GM23338 (cell line): Measurements from ENCODE around the gene PLXNC1. TPM values are rescaled to one million over a fixed set of nuclear protein-coding genes. Genes with fewer than 3 reads are reported as not detected.

ENCODE experiments used
- ATAC-seq: fragments of 200-7000 bp; cut with Tn5 transposase; 3 replicates; pipeline ENCODE4 v1.9.1; 2020
- DNase-seq: peaks from one replicate; pipeline ENCODE4 v3.0.0-alpha.2; 2015; ENCODE audit warnings: low spot score
- H2AFZ ChIP-seq: fragments of 200-600 bp; sonication (generic); 2 replicates; pipeline ENCODE4 v1.8.0; 2016; ENCODE audit warnings: antibody characterized with exemption, mild to moderate bottlenecking, moderate library complexity
- H3F3A ChIP-seq: fragments of 200-600 bp; sonication (generic); replicated peaks from 2 replicates; pipeline ENCODE4 v1.8.0; 2017; ENCODE audit warnings: antibody characterized with exemption, mixed run types, low read depth
- H3K27ac ChIP-seq: fragments of 200-600 bp; sonication (generic); 2 replicates; pipeline ENCODE4 v1.6.1; 2016; ENCODE audit warnings: low read depth
- H3K27me3 ChIP-seq: fragments of 200-600 bp; sonication (generic); 2 replicates; pipeline ENCODE4 v1.8.0; 2016; ENCODE audit warnings: mild to moderate bottlenecking, mixed run types, moderate library complexity; ENCODE audit not compliant: insufficient read depth
- H3K36me3 ChIP-seq: fragments of 200-600 bp; sonication (generic); 2 replicates; pipeline ENCODE4 v1.8.0; 2016; ENCODE audit warnings: mild to moderate bottlenecking; ENCODE audit not compliant: insufficient read depth
- H3K4me1 ChIP-seq: fragments of 200-600 bp; sonication (generic); 2 replicates; pipeline ENCODE4 v1.8.0; 2016; ENCODE audit warnings: mild to moderate bottlenecking, moderate library complexity; ENCODE audit not compliant: insufficient read depth
- H3K4me2 ChIP-seq: fragments of 200-600 bp; sonication (generic); 2 replicates; pipeline ENCODE4 v1.7.1; 2017; ENCODE audit warnings: mixed run types
- H3K4me3 ChIP-seq: fragments of 200-600 bp; sonication (generic); 2 replicates; pipeline ENCODE4 v1.6.1; 2016; ENCODE audit warnings: mixed run types
- H3K79me2 ChIP-seq: fragments of 200-600 bp; sonication (generic); replicated peaks from 2 replicates; pipeline ENCODE4 v1.8.0; 2017; ENCODE audit warnings: mild to moderate bottlenecking; ENCODE audit not compliant: insufficient read depth
- H3K9me2 ChIP-seq: fragments of 200-600 bp; sonication (generic); 2 replicates; pipeline ENCODE4 v1.8.0; 2017; ENCODE audit not compliant: insufficient read depth
- H4K20me1 ChIP-seq: fragments of 200-600 bp; sonication (generic); replicated peaks from 2 replicates; pipeline ENCODE4 v1.8.0; 2017; ENCODE audit warnings: mild to moderate bottlenecking; ENCODE audit not compliant: insufficient read depth
- H3K27ac Mint-ChIP-seq: 2 replicates; pipeline ENCODE4 v1.8.0; 2020; ENCODE audit warnings: inconsistent platforms, mild to moderate bottlenecking, moderate library complexity, mixed read lengths
- H3K27me3 Mint-ChIP-seq: 3 replicates; pipeline ENCODE4 v1.8.0; 2022; ENCODE audit warnings: low read depth, mild to moderate bottlenecking, moderate library complexity, mixed read lengths, inconsistent platforms; ENCODE audit not compliant: insufficient read depth, poor library complexity
- H3K36me3 Mint-ChIP-seq: 3 replicates; pipeline ENCODE4 v1.8.0; 2021; ENCODE audit warnings: low read depth, mild to moderate bottlenecking, inconsistent platforms, moderate library complexity, mixed read lengths
- H3K4me1 Mint-ChIP-seq: 3 replicates; pipeline ENCODE4 v1.8.0; 2020; ENCODE audit warnings: mild to moderate bottlenecking, inconsistent platforms, mixed read lengths
- H3K4me3 Mint-ChIP-seq: 3 replicates; pipeline ENCODE4 v1.8.0; 2021; ENCODE audit warnings: moderate library complexity, mild to moderate bottlenecking, inconsistent platforms, mixed read lengths
- H3K9me3 Mint-ChIP-seq: 3 replicates; pipeline ENCODE4 v1.8.0; 2020; ENCODE audit warnings: moderate library complexity, mild to moderate bottlenecking, inconsistent platforms, mixed read lengths
- EZH2phosphoT487 ChIP-seq: fragments of 200-600 bp; sonication (generic); IDR thresholded peaks from one replicate; pipeline ENCODE4 v1.8.1; 2018; ENCODE audit warnings: antibody characterized with exemption; ENCODE audit not compliant: unreplicated experiment
- JUNB ChIP-seq: IDR thresholded peaks from one replicate; pipeline ENCODE4 v1.6.1; 2016; ENCODE audit warnings: antibody characterized with exemption; ENCODE audit not compliant: unreplicated experiment
- POLR2AphosphoS5 ChIP-seq: IDR thresholded peaks from 2 replicates; pipeline ENCODE4 v1.6.1; 2016; ENCODE audit warnings: antibody characterized with exemption, low read depth
- ZNF114 ChIP-seq: fragments of 250-450 bp; sonication (Bioruptor Pico); IDR thresholded peaks from 2 replicates; pipeline ENCODE4 v1.5.0; 2020; ENCODE audit warnings: mild to moderate bottlenecking, moderate library complexity
- polyA plus RNA-seq: library from polyadenylated mRNA; unstranded; fragments of >200 nt; fragmentation: Nextera tagmentation; extraction: Ambion mirVana; gene quantifications from 2 replicates; pipeline ENCODE4 v1.2.1, GENCODE V29; 2016
- total RNA-seq: library from RNA; depleted of rRNA; stranded (reverse); fragments of >200 nt; shearing (Covaris generic); gene quantifications from 2 replicates; pipeline ENCODE4 v1.2.3, GENCODE V29; 2014
- TF ChIP-seq, protein P1 (sequence below): IDR thresholded peaks from one replicate; pipeline ENCODE4 v1.6.1; 2018; ENCODE audit warnings: antibody characterized with exemption; ENCODE audit not compliant: unreplicated experiment
- TF ChIP-seq, protein P2 (sequence below), 2 experiments: fragments of 200-600 bp in 1 of 2; sonication (generic) in 1 of 2; conservative IDR thresholded peaks; 2 replicates each; pipeline versions ENCODE4 v1.5.1 to v1.6.1; 2016 to 2017; ENCODE audit warnings: antibody characterized with exemption in 2 of 2, low read depth in 2 of 2, mild to moderate bottlenecking in 2 of 2, moderate library complexity in 1 of 2
- TF ChIP-seq, protein P3 (sequence below): IDR thresholded peaks from 2 replicates; pipeline ENCODE4 v1.6.1; 2016; ENCODE audit warnings: antibody characterized with exemption

The PLXNC1 gene
- total and polyA plus RNA-seq, 2 experiments from 2014 or later, result 1.9 to 6.5 TPM

DNA sequence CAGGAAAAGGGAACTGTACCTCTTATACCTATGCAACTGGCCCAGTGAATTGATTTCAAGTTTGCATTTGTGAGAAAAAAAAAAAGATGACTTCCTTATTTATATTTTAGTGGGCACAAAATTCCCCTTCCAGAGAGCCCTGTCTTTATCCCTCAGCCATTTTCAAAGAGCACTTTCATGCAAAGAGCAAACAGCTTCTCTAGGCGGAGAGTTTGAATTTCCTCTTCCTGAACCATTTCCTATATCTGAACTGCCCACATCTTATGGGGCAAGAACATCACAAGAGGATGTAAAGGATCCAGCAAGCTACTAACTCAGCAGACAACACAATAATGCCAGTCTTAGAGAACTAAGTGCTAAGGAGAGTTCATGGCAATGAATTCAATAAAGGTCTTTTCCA is 22.3 kb upstream of the PLXNC1 start (continued):
- TF ChIP-seq, protein P1, sequence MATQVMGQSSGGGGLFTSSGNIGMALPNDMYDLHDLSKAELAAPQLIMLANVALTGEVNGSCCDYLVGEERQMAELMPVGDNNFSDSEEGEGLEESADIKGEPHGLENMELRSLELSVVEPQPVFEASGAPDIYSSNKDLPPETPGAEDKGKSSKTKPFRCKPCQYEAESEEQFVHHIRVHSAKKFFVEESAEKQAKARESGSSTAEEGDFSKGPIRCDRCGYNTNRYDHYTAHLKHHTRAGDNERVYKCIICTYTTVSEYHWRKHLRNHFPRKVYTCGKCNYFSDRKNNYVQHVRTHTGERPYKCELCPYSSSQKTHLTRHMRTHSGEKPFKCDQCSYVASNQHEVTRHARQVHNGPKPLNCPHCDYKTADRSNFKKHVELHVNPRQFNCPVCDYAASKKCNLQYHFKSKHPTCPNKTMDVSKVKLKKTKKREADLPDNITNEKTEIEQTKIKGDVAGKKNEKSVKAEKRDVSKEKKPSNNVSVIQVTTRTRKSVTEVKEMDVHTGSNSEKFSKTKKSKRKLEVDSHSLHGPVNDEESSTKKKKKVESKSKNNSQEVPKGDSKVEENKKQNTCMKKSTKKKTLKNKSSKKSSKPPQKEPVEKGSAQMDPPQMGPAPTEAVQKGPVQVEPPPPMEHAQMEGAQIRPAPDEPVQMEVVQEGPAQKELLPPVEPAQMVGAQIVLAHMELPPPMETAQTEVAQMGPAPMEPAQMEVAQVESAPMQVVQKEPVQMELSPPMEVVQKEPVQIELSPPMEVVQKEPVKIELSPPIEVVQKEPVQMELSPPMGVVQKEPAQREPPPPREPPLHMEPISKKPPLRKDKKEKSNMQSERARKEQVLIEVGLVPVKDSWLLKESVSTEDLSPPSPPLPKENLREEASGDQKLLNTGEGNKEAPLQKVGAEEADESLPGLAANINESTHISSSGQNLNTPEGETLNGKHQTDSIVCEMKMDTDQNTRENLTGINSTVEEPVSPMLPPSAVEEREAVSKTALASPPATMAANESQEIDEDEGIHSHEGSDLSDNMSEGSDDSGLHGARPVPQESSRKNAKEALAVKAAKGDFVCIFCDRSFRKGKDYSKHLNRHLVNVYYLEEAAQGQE, result no peak
- TF ChIP-seq, protein P2, sequence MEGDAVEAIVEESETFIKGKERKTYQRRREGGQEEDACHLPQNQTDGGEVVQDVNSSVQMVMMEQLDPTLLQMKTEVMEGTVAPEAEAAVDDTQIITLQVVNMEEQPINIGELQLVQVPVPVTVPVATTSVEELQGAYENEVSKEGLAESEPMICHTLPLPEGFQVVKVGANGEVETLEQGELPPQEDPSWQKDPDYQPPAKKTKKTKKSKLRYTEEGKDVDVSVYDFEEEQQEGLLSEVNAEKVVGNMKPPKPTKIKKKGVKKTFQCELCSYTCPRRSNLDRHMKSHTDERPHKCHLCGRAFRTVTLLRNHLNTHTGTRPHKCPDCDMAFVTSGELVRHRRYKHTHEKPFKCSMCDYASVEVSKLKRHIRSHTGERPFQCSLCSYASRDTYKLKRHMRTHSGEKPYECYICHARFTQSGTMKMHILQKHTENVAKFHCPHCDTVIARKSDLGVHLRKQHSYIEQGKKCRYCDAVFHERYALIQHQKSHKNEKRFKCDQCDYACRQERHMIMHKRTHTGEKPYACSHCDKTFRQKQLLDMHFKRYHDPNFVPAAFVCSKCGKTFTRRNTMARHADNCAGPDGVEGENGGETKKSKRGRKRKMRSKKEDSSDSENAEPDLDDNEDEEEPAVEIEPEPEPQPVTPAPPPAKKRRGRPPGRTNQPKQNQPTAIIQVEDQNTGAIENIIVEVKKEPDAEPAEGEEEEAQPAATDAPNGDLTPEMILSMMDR (conservative IDR thresholded peaks at IDR 0.05; ENCODE audit: low read depth in 2 of 2), result no peak
- TF ChIP-seq, protein P3, sequence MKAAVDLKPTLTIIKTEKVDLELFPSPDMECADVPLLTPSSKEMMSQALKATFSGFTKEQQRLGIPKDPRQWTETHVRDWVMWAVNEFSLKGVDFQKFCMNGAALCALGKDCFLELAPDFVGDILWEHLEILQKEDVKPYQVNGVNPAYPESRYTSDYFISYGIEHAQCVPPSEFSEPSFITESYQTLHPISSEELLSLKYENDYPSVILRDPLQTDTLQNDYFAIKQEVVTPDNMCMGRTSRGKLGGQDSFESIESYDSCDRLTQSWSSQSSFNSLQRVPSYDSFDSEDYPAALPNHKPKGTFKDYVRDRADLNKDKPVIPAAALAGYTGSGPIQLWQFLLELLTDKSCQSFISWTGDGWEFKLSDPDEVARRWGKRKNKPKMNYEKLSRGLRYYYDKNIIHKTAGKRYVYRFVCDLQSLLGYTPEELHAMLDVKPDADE, result no peak

DNA sequence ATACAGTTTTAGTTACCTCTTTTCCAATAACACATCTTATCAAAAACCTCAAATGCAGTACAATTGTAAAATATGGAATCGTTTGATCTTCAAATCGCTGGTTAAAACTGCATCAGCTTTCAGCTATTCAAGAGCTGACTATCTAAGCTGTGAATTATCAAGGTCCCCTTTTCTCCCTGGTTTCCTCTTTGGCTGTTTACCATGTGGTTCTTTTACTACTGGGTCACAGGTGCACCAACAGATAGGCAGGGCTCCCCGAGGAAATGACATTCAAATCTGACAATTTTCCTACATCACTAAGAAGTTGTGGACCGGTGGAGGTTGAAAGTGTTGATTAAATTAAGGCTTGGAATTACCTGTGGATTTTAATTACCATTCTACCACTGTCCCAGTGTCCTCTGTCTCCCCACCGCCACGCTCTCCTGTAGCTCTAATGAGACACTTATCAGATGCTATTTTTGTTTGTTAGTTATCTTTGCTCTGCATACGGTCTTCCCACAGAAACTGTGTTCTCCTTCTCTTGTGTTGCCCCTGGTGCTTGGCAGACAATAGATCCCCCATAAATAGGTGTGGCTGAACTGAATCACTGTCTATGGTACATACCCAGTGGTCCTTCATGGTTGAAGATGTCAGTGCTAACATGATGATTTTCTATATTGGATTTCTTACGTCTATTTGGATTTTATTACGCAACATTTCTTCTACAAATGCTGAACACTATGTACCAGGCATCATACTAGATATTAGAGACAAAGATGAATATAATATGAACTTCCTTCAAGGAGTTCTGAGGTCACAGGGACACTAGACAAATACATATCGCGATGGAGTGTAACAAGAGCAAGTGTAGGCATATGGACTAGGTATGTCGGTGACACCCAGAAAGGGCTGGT is 20.9 kb upstream of the PLXNC1 start:
- no peaks in the 10 kb centered on the region for H3K36me3 ChIP-seq
- no peaks in the 10 kb centered on the region for H3K9me3 Mint-ChIP-seq
- H3K27me3 ChIP-seq, result no peaks in the 10 kb centered on the region
- H3K36me3 Mint-ChIP-seq, result no peaks in the 10 kb centered on the region
- H4K20me1 ChIP-seq, result no peaks in the 10 kb centered on the region
- ATAC-seq, result no peak
- no peaks in the 10 kb centered on the region for H3K27me3 Mint-ChIP-seq
- DNase-seq, result no peak
- H3K4me2 ChIP-seq, result no peak overlapping the region
- H3K4me3 ChIP-seq, result no peak overlapping the region
- peaks cover 14% of the 10 kb centered on the region for H3K4me1 Mint-ChIP-seq
- no peaks in the 10 kb centered on the region for H3K79me2 ChIP-seq
- H3K27ac Mint-ChIP-seq, result no peak overlapping the region
- no peak overlapping the region for H2AFZ ChIP-seq
- no peaks in the 10 kb centered on the region for H3K4me1 ChIP-seq
- no peak overlapping the region for H3K27ac ChIP-seq
- H3K9me2 ChIP-seq, result no peaks in the 10 kb centered on the region
- TF ChIP-seq ZNF114 (CRISPR knock-in tag) (no peak), POLR2AphosphoS5 (no peak), JUNB (no peak), EZH2phosphoT487 (no peak)
- H3K4me3 Mint-ChIP-seq, result no peak overlapping the region
- no peaks in the 10 kb centered on the region for H3F3A ChIP-seq
